NT2/D1 (cell line): ENCODE measurements around the gene MADCAM1.

Experiments used
- DNase-seq: peaks from one replicate; pipeline ENCODE4 v3.0.0-alpha.2; 2011; ENCODE audit warnings: low read depth, low spot score
- H3K27me3 ChIP-seq: 2 replicates; pipeline ENCODE4 v1.6.0; 2011; ENCODE audit warnings: mild to moderate bottlenecking; ENCODE audit not compliant: insufficient read length, insufficient read depth
- H3K36me3 ChIP-seq: 2 replicates; pipeline ENCODE4 v1.6.1; 2011; ENCODE audit warnings: mild to moderate bottlenecking, low read length, mixed read lengths; ENCODE audit not compliant: insufficient read depth, insufficient read length
- H3K4me1 ChIP-seq: 2 replicates; pipeline ENCODE4 v1.5.1; 2011; ENCODE audit not compliant: insufficient read depth, insufficient read length
- H3K4me3 ChIP-seq: 2 replicates; pipeline ENCODE4 v1.5.1; 2011; ENCODE audit warnings: low read depth; ENCODE audit not compliant: insufficient read length
- H3K9ac ChIP-seq: 2 replicates; pipeline ENCODE4 v1.6.0; 2011; ENCODE audit warnings: low read depth; ENCODE audit not compliant: insufficient read length
- H3K9me3 ChIP-seq: 2 replicates; pipeline ENCODE4 v1.5.1; 2011; ENCODE audit warnings: mild to moderate bottlenecking, low read length; ENCODE audit not compliant: insufficient read depth
- SUZ12 ChIP-seq: IDR thresholded peaks from 2 replicates; pipeline ENCODE4 v1.6.1; 2011; ENCODE audit not compliant: insufficient read length, insufficient read depth; ENCODE audit errors: extremely low read depth
- YY1 ChIP-seq: IDR thresholded peaks from 2 replicates; pipeline ENCODE4 v1.6.1; 2011; ENCODE audit not compliant: insufficient read length, insufficient read depth
- ZNF274 ChIP-seq: IDR thresholded peaks from 2 replicates; pipeline ENCODE4 v1.6.1; 2011; ENCODE audit warnings: mild to moderate bottlenecking, low read depth, low read length

The MADCAM1 gene

GRCh38 chr19:511101-511851 lies 15.0 kb downstream of the MADCAM1 start:
- H3K4me3 ChIP-seq = peak overlapping the region; percentile 21
- peaks cover 7% of the 10 kb centered on the region; the same call in 1 of the 2 replicates for H3K9me3 ChIP-seq
- TF ChIP-seq YY1 = no peak
- no peak for TF ChIP-seq ZNF274
- no peak for TF ChIP-seq SUZ12
- DNase-seq = no peak
- peaks cover 27% of the 10 kb centered on the region for H3K4me1 ChIP-seq
- peak overlapping the region; percentile 77 for H3K9ac ChIP-seq
- H3K36me3 ChIP-seq = peaks cover 30% of the 10 kb centered on the region
- H3K27me3 ChIP-seq = no peaks in the 10 kb centered on the region

- TF ChIP-seq ZNF274 (no peak), YY1 (no peak), SUZ12 (no peak)
- no peak overlapping the region for H3K9ac ChIP-seq
- H3K4me3 ChIP-seq = no peak overlapping the region
- H3K9me3 ChIP-seq = peaks cover 7% of the 10 kb centered on the region; the same call in 1 of the 2 replicates
- no peak for DNase-seq
- no peaks in the 10 kb centered on the region for H3K27me3 ChIP-seq
- peaks cover 27% of the 10 kb centered on the region for H3K4me1 ChIP-seq
- peaks cover 30% of the 10 kb centered on the region for H3K36me3 ChIP-seq
Observed at GRCh38 chr19:512547-513365, 16.5 kb downstream of the MADCAM1 start.

DNA sequence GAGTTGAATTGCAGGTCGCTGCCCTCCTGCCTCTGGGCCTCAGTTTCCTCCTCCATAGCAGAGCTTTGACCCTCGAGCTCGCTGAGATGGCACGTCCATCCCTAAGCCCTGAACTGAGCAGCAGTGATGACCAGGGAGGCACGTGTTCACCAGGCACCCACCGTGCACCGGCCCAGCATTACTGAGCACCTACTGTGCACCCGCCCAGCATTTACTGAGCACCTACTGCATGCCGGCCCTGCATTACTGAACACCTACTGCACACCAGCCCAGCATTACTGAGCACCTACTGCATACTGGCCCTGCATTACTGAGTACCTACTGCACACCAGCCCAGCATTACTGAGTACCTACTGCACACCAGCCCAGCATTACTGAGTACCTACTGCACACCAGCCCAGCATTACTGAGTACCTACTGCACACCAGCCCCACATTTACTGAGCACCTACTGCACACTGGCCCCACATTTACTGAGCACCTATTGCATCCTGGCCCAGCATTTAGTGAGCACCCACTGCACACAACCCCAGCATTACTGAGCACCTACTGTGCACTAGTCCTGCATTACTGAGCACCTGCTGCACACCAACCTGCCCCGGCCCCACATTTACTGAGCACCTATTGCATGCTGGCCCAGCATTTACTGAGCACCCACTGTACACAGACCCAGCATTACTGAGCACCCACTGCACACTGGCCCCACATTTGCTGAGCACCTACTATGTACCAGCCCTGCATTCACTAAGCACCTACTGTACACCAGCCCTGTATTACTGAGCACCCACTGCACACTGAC lies 17.3 kb downstream of the MADCAM1 start:
- Histone ChIP-seq H3K4me3 (no peak overlapping the region), H3K9me3 (peaks cover 7% of the 10 kb centered on the region; the same call in 1 of the 2 replicates), H3K27me3 (no peaks in the 10 kb centered on the region), H3K36me3 (peaks cover 30% of the 10 kb centered on the region), H3K9ac (no peak overlapping the region), H3K4me1 (peaks cover 22% of the 10 kb centered on the region)
- no peak for TF ChIP-seq ZNF274
- TF ChIP-seq SUZ12 = no peak
- TF ChIP-seq YY1 = no peak
- no peak for DNase-seq

- TF ChIP-seq SUZ12 (no peak), YY1 (no peak), ZNF274 (no peak)
- no peaks in the 10 kb centered on the region for H3K27me3 ChIP-seq
- H3K4me3 ChIP-seq = no peak overlapping the region
- H3K9ac ChIP-seq = no peak overlapping the region
- peaks cover 21% of the 10 kb centered on the region for H3K4me1 ChIP-seq
- no peak for DNase-seq
- peaks cover 24% of the 10 kb centered on the region for H3K36me3 ChIP-seq
- peaks cover 7% of the 10 kb centered on the region; the same call in 1 of the 2 replicates for H3K9me3 ChIP-seq
Observed at GRCh38 chr19:514166-514663, 17.9 kb downstream of the MADCAM1 start.

- Histone ChIP-seq H3K9ac (no peak overlapping the region), H3K9me3 (peaks cover 37% of the 10 kb centered on the region), H3K27me3 (no peaks in the 10 kb centered on the region), H3K4me1 (peaks cover 3% of the 10 kb centered on the region), H3K4me3 (no peak overlapping the region), H3K36me3 (peaks cover 25% of the 10 kb centered on the region)
- DNase-seq = no peak
- TF ChIP-seq YY1 = no peak
- no peak for TF ChIP-seq ZNF274
- TF ChIP-seq SUZ12 = no peak
Observed at GRCh38 chr19:517721-518597, 21.7 kb downstream of the MADCAM1 start.
